HG03571 (cell line): ENCODE measurements around the gene MED22.

Experiments used
- ATAC-seq: cut with Tn5 transposase; IDR thresholded peaks from one replicate; pipeline ENCODE4 v1.9.1; 2021; ENCODE audit not compliant: unreplicated experiment

The MED22 gene

DNA sequence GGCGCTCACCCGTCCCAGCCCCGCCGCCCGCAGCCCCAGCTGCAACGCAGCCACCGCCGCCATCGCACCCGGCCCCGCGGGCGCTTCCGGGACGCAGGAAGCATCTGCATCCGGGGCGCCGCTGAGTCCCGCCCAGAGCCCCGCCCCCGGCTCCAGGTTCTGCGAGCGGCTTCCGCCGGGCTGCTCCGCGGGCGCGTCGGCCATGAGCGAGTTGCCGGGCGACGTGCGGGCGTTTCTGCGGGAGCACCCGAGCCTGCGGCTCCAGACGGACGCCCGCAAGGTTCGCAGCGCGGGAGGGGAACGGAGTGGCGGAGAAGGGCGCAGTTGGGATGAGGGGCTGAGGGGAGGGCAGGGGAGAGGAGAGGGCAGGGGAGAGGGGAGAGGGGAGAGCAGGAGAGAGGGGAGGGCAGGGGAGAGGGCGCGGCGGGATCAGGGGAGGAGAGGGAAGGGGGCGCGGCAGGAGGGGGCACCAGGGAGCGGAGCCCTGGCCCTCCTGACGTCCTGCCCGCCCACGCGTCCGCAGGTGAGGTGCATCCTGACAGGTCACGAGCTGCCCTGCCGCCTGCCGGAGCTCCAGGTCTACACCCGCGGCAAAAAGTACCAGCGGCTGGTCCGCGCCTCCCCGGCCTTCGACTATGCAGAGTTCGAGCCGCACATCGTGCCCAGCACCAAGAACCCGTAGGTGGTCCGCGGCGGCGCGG lies 8.6 kb upstream of the MED22 start, which contains the start of the genes SURF1 and SURF2:
Gene SURF1, minus strand, starts transcription at position 97 of the 701 bp plus-strand sequence. Its CDS starts 34 bp downstream, at position 63.
Gene SURF2, plus strand, starts transcription at position 160 of the 701 bp plus-strand sequence. Its CDS starts 43 bp downstream, at position 203.
- peak; percentile 63 for ATAC-seq

DNA sequence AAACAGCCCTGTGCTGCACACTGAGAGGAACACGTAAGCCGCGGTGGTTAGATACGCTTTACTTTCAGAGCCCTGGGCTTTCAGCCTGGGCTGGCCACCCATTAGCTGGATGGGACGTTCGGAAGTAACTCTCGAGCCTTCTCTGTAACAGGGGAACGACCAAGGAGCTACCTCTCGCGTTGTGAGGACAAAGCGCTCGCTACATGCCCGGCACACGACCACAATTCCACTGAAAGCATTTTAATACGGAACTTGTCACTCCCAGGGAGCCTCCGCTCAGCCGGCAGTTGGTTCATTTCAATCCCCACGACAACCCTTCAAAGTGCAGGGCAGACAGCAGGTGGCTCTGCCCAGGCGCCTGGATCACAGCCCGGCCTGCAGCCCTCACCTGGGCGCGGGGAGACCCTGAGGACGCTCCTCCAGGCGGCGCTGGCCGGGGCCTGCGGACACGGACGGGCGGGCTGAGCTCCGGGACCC lies 8.0 kb upstream of the MED22 start:
- no peak for ATAC-seq

DNA sequence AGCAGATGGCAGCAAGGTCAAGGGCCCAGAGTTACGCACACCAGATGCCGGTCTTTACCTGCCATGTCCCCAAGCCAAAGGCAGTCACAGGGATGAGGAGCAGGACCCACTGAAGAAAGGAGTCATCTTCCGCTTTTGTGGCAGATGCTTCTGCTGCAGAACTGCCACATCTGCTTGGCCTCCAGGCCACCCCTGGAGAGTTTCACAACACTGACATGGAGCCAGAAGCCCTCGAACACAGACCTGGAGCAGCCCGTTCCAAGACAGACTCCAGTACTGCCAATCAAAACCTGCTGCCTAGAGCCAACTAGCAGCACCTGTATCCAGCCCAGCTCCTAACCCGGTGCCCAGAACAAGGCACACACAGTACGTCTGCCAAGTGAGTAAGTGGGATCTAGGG lies 6.8 kb upstream of the MED22 start:
- ATAC-seq, result no peak

DNA sequence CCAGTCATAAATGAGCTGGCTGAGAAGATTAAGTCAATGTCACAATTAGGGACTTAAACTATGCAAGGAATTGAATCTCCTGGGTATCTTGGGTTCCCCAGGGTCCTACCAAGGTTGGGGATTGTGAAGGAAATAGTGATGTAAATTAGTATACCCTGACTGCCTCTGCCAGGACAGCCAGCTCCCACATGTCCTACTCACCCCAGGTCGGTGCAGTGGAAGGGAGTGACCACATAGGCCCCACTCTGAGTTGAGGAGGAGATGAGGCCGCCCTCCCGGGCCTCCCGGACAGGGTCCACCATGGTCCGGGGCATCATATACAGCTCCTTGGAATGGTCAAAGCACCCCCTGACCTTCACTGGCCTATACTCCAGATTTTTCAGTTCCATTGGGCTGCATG lies 5.6 kb upstream of the MED22 start:
- no peak for ATAC-seq

DNA sequence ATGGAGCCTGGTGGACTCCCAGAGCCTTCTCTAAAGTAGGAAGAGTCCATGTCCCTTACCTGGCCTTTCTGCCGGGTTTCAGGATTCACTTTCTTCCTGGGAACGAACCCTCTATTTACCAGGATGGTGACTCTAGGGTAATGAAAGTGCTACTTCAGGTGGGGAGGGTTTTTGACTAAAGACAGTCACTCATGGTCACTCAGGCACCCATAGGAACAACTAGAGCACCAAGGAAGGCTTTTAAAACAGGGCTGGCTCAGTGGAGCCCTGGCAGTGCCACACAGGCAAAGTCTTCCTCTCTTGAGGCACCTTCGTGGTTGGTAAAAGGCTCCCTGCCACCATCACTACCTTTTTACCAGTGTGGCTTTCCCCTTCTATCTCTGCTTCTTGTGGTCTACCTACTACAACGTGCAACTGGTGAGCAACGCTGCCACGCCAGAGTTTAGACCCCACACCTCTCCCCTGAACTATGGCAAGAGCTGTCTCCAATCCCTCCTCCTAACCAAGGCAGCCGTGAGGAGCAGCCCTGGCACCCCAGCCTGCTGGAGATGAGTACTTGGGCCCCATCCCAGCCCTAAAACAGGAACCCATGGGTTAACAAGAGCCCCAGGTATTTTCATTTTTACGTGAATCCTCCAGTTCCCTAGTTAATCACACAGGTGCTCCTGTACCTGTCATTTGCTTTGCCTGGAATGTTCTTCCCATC lies 4.9 kb upstream of the MED22 start:
- no peak for ATAC-seq

DNA sequence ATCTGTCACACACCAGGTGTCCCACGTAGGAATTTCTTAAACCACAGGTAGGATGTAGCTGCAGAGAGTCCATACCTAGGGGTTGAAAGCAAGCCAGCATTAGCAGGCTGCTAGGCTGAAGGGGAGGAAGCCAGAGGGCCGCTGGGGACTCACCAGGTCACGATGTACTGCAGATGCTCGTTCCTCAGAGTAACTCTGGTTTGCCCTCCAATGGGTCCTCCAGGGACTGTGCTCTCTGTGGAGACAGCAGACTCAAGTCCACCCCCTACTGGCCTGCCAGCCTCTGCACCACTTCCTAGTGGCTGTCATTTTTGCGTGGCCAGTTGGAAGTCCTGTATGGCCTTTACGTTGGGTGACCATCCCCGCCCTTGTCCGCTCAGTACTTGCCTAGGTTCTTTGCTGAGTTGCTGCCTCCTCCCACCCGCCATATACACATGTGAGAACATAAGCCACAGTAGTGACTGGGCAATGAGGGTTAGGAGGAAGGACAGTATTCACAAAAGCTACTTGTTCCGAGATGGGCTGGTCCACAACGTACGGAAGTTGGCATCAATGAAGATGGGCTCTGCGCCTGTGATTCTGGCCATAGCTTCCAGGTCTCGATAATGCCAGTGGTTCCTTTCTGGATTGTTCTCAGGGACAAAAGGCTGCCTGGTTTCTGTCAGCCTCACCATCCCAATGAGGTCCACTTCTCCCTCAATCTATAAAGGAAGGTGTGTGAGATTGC lies 4.1 kb upstream of the MED22 start:
- no peak for ATAC-seq

DNA sequence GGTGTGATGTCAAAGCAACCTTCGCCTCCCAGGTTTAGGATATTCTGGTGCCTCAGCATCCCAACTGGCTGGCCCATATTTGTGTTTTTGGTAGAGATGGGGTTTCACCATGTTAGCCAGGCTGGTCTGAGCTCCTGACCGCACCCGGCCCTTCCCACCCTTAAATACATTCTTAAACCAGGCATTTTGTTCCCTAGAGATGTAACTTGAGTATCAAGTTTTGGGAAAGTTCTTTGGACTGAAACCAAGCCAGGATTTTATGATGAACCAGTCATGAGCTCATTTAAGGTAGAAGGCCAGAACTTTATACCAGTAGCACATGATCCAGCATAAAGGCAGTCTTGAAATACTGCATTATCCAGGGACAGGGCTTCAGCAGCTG lies 3.6 kb upstream of the MED22 start:
- ATAC-seq, result no peak

DNA sequence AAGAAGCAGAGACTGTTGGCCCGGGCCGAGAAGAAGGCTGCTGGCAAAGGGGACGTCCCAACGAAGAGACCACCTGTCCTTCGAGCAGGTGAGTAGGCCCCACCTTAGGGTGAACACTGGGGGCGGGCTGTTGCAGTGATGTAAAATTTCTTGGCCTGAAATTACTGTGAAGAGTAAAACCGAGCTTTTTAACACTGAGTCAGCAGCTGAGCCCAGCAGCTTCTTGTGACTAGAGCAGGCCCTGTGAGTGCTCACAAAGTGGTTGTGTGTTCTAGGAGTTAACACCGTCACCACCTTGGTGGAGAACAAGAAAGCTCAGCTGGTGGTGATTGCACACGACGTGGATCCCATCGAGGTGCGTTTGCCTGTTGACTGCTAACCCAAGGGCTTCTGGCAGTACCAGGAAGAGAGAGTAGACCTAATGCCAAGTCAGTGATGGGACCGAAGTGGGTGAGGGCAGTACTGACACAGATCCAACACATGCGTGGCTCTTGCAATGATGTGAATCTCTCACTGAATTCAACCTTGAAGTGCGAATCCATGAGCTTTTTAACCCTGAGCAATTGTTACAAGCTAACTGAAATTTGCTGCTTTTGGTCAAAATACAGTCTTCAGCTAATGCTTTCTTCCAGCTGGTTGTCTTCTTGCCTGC lies 2.2 kb upstream of the MED22 start:
- ATAC-seq, result no peak

DNA sequence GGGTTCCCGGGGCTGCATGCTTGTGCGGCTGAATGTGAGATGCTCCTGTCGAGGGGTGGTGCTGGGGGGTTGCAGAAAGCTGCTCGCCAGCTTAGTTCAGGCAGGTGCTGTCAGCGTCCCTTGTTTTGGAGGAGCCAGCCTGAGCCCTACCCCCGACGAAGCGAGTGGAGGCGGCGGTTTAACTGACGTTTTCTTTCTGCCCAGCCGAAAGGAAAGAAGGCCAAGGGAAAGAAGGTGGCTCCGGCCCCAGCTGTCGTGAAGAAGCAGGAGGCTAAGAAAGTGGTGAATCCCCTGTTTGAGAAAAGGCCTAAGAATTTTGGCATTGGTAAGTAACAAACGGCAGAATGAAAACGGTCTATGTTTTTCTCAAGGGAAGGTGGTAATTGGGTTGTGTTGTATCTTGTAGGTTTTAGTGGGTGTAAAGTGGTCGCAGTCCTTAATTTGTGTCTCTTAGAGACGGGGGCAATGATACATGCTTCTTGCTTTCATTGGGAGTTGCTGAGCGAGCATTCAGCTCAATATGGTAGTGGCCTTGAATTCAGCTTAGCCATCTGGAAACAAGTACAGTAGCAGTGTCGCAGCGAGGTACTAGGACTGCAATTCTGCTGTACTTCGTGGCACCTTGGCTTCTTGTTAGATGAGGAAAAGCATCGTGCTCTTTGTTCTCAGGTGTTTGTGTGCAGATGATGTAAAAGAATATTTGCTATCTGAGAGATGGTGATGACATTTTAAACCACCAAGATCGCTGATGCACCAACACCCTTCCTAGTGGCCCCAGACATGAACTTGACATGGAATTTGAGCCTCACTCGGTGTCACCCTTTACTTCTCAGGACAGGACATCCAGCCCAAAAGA lies 1.0 kb upstream of the MED22 start:
- no peak for ATAC-seq

DNA sequence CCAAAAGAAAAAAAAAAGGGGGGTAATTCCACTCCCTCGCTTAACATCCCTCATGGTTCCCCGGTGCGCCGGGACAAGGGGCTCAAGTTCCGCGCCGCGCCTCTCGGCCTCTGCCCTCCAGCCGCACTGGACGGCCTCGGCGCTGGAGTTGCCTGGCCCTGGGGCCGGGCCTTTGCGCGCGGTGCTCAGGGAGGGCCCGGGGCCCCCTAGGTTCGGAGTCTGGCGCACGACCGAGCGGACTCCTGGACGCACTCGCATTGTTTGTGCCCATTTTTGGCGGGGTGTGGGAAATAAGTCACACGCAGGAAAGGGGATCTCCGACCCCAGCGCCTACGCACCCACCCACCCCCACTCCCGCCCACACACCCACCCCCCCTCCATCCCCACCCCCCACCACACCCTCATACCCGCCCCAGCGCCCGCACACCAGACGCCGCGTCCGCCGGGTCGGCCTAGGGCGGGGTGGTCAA lies 381 bp downstream of the MED22 start:
- ATAC-seq, result peak; percentile 35

DNA sequence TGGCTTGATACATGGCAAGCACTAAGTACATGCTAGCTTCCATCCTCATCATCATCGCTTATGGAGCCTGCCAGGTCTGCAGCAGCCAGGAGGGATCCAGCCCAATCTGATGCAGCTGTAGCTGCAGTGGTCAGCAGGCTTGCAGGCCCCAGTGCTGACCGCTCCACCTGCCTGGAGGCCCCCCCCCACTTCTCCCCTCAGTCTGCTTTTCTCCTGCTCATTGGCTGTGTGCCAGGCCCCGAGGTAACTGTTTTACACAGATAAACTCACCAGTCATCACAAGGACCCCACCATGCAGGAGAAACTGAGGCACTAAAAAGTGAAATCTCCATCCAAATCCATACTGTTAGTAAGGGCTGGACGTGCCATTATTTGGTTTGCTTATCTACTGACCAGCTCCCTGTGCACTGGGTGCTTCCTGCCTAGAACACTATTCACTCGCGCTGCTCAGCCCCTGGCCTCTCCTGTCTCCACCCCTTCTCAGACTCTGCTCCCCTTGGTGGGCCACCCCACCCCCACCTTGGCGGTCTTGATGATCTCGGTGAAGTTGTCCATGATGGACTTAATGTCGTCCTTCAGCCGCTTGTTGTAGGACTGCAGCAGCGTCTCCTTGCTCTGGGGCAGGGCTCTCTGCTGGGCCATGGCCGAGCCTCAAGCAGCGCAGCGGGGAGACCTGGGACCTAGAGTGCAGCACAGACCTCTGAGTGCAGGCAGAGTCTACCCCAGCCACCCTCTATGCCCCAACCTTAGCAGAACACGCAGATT lies 1.7 kb downstream of the MED22 start:
- no peak for ATAC-seq

DNA sequence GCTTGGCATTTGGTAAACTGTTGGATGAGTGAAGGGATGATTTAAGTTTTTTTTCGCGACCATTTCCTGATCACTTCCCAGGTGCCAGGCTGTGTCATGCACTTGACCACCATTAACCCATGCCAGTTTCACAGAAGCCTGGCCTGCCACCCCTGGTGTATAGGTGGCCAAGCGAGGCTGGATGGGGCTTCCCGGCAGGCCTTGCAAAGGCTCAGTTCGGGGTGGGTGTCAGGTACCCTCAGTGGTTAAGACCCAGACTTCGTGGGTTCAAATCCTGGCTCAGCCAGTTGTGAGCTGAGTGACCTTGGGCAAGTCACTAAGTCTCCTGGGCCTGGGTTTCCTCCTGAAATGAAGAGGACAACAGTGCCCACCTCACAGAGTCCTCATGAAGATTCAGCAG lies 2.3 kb downstream of the MED22 start:
- no peak for ATAC-seq

DNA sequence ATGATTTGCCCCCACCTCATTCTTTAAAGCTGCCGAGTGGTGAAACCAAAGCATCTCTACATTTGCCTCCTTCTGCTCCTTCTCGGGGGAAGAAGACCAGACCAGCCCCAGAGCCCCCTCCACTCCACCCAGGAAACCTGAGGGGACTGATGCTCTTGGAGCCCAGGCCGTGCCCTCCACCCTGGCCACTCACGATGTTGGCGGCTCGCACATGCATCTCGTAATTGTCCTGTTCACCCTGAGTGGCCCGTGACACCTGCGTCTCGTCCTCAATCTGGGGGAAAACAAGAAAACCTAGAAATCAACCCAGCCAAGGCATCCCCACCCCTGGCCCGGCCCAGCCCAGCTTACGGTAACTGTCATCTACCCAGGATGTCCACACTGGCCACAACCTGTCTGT lies 3.0 kb downstream of the MED22 start:
- no peak for ATAC-seq

DNA sequence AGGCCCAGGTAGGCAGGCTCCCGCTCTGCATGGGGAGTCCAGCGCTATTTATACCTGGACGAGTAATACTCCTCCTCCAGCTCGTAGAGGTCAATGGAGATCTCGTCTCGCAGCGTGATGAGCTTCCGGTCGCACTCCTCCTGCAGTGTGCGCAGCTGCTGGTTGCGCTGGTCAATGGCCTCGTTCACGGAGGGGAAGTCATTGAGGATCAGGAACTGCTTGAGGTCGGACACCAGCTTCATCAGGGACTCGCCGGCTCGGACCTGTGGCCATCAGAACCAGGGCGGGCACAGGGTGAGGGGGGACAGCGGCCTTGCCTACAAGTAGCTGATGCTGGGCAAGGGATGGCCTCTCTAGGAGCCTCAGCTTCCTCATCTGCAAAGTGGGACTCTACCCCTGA lies 3.9 kb downstream of the MED22 start:
- no peak for ATAC-seq

DNA sequence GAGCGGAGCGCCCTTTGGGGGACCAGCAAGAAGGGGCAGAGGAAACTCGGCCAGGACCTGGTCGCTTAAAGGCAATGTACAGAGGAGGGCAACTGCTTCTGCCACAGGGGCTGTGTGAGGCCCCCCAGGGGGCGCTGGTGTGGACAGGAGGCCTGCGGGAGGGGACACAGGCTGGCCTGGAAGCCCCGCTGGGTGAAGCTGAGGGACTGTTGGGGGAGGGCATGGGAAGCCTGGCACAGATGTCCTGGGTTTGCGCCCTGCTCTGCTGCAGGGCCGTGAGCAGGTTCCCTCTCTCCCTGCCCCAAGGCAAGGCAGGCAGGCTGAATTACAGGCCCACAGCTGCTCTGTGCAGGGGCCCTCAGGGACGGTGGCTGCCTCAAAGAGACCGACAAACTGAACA lies 5.4 kb downstream of the MED22 start:
- no peak for ATAC-seq

DNA sequence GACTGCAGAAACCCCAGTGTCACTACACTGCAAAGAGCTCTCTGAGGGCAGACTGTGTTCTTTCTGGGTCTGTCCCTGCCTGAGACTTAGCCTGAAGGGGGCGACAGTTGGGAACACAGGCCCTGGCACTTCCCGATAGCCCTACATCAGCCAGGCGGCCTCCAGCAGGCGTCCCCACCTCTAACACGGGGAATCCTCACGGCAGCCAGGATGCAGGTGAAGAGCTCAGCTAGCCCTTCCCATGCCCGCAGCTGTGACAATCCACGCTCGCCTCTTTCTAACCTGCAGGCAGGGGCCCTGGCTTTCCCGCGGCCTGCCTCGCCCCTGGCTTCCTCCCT lies 5.9 kb downstream of the MED22 start:
- no peak for ATAC-seq

DNA sequence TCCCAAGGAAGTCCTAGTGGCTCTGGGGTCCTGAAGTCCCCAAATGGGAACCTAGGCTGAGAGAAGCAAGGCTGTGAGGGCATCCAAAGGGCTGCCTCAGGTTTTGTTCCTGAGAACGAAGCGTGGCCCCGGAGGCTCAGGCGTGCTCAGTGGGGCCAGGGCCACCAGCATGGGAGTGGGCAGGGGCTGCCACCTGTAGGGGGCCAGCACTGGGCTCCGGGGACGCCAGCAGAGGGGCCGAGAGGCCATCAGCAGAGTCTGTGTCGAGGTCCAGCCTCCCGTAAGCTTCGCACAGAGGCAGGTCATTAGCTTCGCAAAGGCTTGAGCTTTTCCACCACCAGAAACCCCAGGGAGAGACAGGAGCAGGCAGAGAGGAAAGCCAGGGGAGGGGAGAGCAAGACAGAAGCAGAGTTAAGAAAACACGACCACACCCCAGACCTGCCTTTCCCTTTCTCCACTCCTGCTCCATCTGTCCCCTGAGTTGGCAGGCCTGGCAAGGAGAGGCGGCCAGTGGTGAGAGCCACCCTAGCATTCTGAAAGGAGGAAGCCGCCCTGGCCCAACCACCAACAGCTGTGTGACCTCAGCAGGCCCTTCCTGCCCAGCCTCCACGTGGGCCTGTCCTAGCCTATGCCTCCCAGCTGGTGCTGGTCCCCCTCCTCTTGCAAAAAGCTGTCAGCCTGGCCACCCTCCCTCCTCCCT lies 6.4 kb downstream of the MED22 start:
- ATAC-seq, result no peak

DNA sequence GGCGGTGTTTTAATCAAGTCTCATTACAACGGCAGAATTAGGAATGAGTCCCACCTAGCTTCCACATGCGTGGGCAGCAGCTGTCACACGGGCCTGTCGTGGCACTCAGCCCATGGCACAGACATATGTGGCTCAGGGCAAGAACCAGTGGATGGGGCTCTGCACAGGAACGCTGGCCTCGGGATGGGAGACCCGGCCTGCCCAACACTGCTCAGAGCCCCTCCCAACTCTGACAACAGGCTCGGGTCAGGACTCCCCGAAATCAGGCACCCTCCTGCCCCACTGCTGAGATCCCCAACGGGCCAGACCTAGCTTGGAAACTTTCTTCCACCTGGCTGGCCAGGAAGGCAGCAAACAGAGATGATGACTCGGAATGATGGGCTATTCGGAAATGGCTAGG lies 7.0 kb downstream of the MED22 start:
- ATAC-seq, result no peak

DNA sequence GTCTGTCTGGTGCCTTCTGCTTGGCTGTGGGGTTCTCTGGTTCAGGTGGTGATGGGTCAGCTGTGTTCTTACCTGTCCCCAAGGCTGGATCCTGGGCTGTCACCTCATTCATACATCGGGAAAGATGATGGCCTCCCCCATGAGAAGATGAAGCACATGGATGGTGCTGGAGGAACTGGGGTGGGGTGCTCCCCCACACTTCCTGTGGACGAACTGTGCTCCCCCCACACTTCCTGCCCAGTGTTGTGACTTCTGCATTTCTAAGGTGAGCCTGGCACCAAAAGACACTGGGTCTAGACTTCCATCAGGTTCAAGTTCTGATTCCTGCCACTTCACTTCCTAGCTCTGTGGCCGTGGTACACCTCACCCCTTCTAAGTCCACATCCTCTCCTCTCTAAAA lies 7.7 kb downstream of the MED22 start:
- ATAC-seq, result no peak
